Fibroblast of gingiva (primary cell): ENCODE results near the gene ZDHHC18.

Experiments used
- DNase-seq: peaks from one replicate; pipeline ENCODE4 v3.0.0-alpha.2; 2011; ENCODE audit warnings: low read depth

ZDHHC18 gene, protein sequence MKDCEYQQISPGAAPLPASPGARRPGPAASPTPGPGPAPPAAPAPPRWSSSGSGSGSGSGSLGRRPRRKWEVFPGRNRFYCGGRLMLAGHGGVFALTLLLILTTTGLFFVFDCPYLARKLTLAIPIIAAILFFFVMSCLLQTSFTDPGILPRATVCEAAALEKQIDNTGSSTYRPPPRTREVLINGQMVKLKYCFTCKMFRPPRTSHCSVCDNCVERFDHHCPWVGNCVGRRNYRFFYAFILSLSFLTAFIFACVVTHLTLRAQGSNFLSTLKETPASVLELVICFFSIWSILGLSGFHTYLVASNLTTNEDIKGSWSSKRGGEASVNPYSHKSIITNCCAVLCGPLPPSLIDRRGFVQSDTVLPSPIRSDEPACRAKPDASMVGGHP

DNA sequence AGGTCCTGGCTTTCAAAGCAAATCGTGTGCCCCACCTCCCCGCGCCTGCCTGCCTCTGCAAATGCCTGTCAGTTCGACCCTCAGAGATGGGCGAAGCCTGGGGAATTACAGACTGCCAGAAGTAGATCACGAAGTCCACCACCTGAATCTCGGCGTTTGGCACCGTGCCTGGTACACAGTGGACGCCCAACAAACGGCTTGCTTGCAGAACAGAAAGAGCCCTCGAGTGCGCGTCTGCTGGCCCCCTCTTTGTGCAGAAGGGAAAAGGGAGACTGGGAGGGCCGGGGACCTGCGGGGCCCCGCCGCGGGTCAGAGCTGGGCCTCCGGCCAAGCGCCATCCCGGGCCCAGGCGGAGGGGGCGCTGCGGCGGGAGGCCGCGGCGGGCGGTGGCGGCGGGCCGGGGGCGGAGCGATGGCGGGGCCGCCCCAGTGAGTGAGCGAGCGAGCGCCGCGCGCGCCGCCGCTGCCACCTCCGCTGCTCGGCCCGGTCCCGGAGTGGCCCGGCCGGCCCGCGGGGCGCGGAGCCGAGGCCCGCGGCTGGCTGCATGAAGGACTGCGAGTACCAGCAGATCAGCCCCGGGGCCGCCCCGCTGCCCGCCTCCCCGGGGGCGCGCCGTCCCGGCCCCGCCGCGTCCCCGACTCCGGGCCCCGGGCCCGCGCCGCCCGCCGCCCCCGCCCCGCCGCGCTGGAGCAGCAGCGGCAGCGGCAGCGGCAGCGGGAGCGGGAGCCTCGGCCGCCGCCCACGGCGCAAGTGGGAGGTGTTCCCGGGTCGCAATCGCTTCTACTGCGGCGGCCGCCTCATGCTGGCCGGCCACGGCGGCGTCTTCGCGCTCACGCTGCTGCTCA is at the start of gene ZDHHC18:
Gene ZDHHC18 (plus strand): TSS at position 428 of the 845 bp plus-strand sequence. CDS start 117 bp downstream, at position 545.
- DNase-seq = peak; percentile 42

DNA sequence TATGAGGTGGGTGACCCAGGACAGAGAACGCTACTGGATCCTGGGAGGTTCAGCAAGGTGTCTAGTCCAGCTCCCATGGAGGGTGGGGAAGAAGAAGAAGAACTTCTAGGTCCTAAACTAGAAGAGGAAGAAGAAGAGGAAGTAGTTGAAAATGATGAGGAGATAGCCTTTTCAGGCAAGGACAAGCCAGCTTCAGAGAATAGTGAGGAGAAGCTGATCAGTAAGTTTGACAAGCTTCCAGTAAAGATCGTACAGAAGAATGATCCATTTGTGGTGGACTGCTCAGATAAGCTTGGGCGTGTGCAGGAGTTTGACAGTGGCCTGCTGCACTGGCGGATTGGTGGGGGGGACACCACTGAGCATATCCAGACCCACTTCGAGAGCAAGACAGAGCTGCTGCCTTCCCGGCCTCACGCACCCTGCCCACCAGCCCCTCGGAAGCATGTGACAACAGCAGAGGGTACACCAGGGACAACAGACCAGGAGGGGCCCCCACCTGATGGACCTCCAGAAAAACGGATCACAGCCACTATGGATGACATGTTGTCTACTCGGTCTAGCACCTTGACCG is 47.3 kb upstream of the ZDHHC18 start:
- DNase-seq = no peak

DNA sequence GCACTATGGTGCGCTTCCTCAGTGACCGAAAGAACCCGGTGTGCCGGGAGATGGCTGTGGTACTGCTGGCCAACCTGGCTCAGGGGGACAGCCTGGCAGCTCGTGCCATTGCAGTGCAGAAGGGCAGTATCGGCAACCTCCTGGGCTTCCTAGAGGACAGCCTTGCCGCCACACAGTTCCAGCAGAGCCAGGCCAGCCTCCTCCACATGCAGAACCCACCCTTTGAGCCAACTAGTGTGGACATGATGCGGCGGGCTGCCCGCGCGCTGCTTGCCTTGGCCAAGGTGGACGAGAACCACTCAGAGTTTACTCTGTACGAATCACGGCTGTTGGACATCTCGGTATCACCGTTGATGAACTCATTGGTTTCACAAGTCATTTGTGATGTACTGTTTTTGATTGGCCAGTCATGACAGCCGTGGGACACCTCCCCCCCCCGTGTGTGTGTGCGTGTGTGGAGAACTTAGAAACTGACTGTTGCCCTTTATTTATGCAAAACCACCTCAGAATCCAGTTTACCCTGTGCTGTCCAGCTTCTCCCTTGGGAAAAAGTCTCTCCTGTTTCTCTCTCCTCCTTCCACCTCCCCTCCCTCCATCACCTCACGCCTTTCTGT is 46.0 kb upstream of the ZDHHC18 start:
- DNase-seq = no peak

DNA sequence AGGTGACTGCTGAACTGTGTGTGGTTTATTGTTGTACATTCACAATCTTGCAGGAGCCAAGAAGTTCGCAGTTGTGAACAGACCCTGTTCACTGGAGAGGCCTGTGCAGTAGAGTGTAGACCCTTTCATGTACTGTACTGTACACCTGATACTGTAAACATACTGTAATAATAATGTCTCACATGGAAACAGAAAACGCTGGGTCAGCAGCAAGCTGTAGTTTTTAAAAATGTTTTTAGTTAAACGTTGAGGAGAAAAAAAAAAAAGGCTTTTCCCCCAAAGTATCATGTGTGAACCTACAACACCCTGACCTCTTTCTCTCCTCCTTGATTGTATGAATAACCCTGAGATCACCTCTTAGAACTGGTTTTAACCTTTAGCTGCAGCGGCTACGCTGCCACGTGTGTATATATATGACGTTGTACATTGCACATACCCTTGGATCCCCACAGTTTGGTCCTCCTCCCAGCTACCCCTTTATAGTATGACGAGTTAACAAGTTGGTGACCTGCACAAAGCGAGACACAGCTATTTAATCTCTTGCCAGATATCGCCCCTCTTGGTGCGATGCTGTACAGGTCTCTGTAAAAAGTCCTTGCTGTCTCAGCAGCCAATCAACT is 45.2 kb upstream of the ZDHHC18 start:
- no peak for DNase-seq

DNA sequence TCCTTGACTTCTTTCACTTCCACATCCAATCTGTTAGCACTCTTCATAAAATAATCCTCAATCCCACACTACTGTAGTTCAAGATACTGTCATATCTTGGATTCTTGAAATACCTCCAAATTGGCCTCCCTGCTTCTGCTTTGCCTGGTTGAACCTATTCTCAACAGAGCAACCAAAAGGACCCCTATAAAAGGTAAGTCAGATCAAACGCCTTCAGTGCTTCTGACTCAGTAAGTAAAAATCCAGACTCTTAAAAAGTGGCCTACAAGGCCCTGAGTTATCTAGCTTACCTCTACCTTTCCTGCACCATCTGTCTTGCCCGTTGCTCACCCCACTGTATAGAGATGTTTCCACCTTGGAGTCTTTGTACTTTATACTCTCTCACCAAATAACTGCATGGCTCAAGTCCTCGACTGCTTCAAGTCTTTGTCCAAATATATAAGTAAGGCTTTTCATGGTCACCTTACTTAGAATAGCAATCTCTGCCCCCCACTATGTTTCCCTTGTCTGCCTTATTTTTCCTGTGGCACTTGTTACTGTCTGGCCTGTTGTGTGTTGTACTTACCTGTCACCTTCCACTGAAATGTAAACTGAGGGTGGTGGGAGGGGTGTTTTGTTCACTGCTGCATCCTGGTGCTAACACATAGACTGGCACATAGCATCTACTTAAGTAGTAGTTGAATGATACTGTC is 43.8 kb upstream of the ZDHHC18 start:
- DNase-seq = no peak

DNA sequence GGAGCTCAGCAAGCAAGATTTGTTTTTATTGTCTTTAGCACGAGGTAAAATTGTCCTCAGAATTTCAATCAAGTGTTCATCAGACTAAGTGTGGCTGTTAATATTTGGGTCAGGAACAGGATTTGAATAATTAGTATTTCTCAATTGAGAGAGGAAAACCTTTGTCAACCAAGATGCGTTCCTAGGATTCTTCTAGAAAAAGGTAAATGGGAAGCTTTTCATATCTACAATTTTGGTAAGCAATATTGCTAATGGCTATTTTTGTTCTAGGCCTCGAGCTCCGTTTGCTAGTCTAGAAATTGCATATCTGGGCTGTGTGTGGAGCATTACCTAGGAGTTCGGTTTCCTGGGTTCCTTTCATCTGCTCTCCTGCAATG is 42.9 kb upstream of the ZDHHC18 start:
- DNase-seq = no peak

DNA sequence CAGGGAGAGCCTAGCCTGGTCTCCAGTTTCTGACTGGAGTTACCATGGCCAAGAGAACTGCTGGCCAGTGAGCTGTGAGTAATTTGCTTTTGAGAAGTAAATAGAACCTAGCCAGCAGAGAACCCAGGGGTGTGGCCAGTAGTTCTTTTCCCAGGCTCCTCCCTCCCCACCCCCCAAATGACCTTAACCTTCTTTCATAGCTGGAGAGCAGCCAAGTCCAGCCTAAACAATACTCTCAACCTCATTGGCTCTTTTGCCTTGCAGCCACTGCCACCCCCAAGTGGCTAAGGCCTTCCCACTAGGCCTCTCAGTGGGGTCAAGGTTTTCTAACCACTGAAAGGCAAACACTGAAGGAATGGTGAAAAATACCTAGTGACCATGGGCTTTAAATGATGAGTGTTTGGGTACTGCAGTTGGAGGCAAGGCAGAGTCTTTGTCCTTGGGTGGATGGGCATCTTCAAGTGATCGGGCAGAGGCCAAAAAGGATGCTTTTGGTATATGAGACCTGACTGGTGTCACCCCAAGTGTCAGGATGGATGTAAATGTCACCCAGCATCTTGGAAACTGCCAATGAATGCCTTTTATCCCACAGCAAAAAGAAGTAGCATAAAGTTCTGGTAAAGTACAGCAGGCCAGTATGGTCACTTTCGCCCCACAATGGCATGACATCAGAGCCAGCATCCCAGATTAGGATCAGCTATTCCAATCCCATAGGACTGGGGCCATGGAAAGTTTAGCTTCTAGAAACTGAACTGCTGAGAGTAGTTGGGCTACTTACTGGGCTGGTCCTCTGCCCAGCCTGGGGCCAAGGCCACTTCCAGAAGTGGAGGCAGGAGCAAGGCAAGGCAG is 42.2 kb upstream of the ZDHHC18 start:
- DNase-seq = peak; percentile 73

DNA sequence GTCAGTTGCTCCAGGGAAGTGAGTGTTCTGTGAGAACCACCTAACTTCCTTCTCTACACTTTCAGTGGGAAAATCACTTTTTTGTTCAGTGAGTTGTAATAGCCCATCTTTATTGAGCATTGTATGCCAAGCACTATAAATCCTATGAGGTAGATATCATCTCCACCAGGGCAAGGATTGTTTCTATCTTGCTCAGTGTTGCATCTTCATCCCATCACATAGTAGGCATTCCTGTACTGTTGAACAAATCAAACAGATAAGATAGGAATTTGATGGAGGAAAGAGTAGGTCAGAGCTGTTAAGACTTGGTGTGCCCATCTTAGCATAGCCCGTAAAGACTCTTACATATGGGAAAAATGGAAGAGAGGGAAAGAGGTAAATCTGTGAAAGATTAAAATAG is 41.6 kb upstream of the ZDHHC18 start:
- DNase-seq = no peak

DNA sequence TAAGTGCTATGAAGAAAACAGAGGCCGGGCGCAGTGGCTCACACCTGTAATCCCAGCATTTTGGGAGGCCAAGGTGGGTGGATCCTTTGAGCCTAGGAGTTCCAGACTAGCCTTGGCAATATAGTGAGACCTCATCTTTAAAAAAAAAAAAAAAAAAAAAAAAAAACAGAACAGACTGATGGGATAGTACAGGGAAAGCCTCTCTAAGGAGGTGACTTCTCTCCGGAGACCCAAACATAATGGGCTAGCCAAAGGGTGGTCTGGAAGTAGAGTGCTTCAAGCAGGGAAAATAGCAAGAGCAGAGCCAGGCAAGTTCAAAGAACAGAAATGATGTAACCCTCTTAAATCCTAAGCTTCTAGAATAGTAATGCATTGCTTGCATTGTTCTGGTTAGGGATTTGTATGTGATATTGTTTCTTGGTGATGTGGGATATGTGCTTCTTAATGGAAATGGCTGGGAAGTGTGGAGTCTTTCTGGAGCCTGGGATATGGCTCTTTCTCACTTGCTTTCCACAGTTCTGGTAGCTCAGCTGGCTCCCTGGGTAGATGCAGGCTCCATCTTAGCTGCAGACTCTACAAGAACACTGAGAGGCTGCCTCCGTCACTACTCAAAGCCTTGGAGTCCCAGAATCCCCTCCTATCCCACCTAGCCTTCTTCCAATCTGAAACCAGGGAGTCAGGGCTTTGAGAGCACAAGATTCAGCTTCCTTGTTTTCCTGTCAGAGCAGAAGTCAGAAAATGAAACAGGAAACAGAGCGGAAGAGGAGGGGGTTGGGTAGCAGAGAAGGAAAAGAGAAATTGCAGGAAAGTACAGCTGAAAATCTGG is 40.7 kb upstream of the ZDHHC18 start:
- DNase-seq = peak; percentile 22

DNA sequence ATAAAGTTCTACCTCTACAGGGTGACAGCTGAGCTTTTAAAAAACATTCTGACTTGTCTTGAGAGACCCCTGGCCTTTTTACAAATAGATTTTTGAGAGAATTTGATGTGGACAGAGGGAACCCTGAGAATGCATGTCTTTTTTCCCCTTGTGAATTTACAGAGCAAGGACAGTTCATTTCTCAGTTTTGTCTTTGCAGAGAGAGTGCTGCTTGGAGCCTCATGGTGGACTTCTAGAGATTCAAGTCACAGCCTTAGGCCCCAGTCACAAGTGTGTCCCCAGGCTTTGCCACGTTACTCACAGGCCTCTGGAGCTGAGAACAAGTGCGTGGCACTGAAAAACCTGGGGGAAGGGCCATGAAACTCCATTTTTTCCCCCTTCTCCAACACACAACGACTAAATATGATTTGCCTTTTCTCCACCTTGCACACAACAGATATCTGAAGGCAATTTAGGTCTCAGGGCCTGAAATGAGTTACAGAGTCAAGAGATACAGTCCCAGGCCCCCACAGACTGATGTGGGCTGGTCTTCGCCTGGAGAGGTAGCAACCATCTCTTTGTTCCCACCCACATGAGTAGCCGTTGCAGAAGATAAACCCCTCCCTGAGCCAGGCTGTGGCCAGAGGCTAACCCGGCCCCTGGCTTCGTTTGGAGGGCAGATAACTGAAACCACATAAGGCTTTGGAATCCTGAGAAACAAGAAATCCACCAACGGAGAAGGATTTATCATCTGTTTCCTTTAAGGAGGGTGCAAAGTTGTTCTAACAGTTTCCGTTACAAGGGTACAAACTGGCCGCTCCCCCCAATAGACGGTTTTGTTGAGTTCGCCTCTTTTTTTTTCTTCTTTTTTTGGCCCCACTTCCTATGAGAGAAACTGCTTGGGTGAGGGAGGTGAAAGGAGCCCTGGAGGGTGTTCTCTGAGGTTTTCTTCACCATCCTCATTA is 39.8 kb upstream of the ZDHHC18 start:
- peak; percentile 80 for DNase-seq

DNA sequence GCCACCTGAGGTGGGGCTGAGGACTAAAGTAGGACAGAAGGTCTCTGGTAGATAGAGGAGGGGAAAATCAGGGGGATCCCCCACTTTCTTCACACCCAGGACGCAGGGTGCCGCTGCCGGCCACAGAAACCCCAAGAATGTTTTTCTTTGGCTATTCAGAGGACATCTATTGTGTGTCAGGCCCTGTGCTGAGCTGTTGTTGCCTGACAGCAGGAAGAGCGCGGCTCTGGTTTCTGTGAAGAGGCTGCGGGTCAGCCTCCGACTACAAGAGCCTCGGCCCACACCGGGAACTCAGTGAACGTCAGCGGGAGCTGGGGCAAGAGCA is 39.1 kb upstream of the ZDHHC18 start:
- no peak for DNase-seq

DNA sequence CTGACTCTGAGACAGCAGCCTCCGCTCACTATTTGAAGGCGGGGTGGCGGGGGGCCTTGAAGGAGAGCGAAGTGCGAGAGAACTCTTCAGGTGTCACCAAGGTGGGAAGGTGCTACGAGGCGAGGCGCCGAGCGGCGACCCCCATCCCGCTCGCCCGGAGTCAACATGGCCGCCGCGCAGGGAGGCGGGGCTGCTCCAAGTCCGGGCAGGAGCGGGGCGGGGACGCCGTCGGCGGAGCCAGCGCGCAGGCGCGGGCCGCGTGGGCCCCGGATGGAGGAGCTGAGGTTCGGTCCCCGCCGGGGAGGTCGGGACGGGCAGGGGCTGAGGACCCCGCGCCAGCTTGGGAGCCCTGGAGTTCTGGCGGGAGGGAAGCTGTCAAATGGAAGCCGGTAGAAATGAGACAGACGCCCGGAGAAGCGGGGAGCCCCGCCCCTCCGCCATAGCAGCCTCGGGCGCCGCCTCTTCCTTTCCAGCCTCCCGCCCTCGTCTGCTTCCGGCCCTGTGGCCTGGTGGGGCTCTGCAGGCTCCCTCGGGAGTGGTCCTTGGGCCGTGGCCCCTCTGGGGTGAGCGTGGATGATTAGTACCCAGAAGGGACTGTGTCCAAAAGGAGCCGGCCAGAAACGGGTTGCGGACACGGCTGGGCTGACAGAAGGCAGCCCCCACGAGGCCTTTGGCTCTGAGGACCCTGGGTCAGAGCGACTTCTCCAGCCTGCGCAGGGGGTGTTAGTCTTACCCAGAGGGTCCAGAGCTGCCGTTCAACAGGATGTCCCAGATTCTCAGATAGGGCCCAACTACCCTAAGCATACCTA is 38.6 kb upstream of the ZDHHC18 start, which contains the start of gene PIGV:
Gene PIGV (plus strand): TSS at position 245 of the 809 bp plus-strand sequence. CDS start 2,866 bp downstream, outside the sequence.
- peak; percentile 77 for DNase-seq

DNA sequence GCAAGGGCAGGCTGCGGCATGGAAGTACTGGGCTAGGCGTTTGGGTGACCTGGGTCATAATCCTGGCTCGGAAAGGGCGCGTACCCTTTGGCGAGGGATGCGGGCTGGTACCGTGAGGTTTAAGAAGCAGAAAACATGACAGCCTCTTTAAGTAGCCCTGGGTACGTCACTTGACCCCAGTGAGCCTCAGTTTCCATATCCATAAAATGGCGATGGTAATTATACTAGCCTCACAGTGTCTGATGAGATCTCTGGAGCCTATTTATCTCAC is 38.0 kb upstream of the ZDHHC18 start:
- no peak for DNase-seq

DNA sequence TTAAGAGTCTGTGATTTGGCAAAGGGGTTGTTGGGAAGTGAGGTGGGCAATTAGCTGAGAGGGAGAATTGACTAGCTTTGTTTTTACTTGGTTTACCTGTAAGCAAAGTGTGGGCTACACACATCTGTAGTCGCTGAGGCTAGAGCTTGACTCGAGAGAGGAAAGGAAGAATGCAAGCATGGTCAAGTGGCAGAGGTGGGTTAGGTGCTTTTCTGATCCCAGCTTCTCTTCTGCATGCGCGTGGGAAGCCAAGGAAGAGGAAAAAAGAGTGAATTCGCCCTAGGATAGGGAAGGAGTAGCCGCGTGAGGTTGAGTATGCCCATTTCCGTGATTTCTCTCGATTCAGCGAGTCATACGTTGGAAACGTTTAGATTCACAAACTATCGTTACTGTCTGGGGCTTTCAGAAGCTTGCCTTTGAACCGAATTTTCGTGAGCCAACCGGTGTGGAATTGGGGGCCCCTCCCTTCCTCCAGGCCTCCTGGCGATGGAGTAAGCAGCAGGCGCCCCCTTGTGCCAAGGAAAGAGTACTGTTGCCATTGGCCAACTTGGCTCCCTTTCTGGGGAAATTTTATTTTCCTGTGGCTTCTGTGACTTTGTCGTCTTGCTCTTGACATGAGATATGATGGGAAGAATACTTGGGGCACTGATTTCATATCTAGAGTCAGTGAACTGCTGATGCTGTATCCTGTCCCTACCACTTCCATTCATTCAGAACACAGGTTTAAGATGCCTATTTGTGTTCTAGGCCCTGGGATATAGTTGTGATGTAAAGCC is 37.5 kb upstream of the ZDHHC18 start:
- DNase-seq = peak; percentile 79

DNA sequence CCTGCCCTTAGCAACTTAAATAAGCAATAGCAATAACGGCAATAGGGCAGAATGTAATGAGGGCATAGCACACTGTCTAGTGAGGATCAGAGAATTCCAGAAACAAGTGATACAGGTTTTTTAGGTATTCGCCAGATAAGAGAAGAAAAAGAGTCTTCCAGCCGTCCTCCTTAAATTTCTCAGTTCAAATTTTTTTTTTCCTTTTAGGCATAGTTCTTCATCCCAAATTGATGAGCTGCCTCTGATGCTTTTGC is 36.9 kb upstream of the ZDHHC18 start:
- DNase-seq = no peak

DNA sequence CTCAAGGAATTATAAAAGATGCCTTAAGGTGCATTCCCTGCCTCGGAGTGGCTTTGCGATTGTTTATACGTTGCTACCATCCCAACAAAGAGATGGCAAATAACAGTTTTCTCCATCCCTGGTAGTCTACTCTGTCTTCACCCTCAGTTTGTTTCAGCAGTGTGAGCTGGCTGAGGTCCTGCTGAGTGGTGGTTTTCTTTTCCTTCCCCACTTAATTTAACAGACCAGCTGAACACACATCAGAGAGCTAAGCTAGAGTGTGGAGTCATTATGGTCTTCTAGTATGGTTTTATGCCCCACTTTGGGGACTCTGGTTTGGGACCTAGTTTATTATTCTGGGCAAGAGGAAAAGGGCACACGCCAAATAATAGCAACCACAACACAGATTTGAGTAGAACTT is 36.6 kb upstream of the ZDHHC18 start:
- DNase-seq = no peak

DNA sequence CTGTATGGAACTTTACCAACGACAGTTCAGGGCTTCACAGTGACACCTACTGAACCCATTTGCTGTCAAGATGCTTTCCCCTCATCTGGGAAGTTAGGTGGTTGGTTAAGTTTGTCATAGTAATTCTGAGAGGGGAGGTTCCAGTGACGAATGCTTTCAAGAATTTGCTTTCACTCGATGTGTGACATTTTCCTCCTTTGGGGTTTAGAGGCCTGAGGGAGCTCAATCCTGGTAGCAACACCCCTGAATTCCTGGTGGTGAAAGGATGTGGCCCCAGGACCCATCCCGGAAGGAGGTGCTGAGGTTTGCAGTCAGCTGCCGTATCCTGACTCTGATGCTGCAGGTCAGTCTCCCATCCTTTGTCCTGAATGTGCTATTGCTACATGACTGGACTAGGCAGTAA is 35.9 kb upstream of the ZDHHC18 start:
- no peak for DNase-seq
